SK-N-SH (cell line): ENCODE results near the gene GPR25.

Experiments used
- CHD2 ChIP-seq: fragments of 150-350 bp; IDR thresholded peaks from 2 replicates; pipeline ENCODE4 v1.6.1; 2018; ENCODE audit warnings: low read length; ENCODE audit not compliant: partially characterized antibody
- EP300 ChIP-seq, 2 experiments: IDR thresholded peaks; 2 replicates each; pipeline versions ENCODE4 v1.4.0 to v1.6.1; 2012; ENCODE audit warnings: borderline replicate concordance in 1 of 2, low read depth in 1 of 2, low read length in 1 of 2
- NFIC ChIP-seq: IDR thresholded peaks from 2 replicates; pipeline ENCODE4 v1.4.0; 2012; ENCODE audit warnings: borderline replicate concordance
- RAD21 ChIP-seq: IDR thresholded peaks from 2 replicates; pipeline ENCODE4 v1.6.1; 2012; ENCODE audit warnings: mild to moderate bottlenecking, low read length
- SIN3A ChIP-seq: IDR thresholded peaks from 2 replicates; pipeline ENCODE4 v1.6.1; 2012; ENCODE audit warnings: low read depth, mild to moderate bottlenecking, low read length, moderate library complexity, borderline replicate concordance
- TCF12 ChIP-seq: IDR thresholded peaks from 2 replicates; pipeline ENCODE4 v1.4.0; 2012
- TF ChIP-seq, protein P1 (sequence below): fragments of 200-600 bp; sonication (generic); IDR thresholded peaks from 2 replicates; pipeline ENCODE4 v1.6.1; 2017; ENCODE audit warnings: antibody characterized with exemption, mild to moderate bottlenecking, moderate library complexity
- TF ChIP-seq, protein P2 (sequence below): IDR thresholded peaks from 2 replicates; pipeline ENCODE4; 2012

DNA sequence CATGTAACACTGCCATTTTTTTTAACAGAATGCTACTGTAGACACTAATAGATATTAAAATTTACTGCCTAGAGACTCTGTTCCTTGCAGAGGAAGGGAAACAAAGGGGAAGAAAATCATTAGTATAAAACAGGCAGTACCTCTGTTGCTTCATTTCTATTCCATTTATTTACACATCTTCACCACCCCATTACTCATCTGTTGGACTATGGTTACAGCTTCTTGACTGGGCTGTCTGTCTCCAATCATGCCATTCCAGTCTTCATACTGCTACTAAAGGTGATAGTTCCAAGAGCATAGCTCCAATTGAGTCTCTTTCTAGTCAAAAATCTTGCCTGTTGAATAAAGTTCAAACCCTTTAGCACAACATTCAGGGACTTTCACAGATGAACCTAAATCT, 22.2 kb upstream of the GPR25 start:
- TF ChIP-seq, protein P1, sequence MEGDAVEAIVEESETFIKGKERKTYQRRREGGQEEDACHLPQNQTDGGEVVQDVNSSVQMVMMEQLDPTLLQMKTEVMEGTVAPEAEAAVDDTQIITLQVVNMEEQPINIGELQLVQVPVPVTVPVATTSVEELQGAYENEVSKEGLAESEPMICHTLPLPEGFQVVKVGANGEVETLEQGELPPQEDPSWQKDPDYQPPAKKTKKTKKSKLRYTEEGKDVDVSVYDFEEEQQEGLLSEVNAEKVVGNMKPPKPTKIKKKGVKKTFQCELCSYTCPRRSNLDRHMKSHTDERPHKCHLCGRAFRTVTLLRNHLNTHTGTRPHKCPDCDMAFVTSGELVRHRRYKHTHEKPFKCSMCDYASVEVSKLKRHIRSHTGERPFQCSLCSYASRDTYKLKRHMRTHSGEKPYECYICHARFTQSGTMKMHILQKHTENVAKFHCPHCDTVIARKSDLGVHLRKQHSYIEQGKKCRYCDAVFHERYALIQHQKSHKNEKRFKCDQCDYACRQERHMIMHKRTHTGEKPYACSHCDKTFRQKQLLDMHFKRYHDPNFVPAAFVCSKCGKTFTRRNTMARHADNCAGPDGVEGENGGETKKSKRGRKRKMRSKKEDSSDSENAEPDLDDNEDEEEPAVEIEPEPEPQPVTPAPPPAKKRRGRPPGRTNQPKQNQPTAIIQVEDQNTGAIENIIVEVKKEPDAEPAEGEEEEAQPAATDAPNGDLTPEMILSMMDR = no peak
- TF ChIP-seq EP300 (IDR thresholded peaks at IDR 0.05; ENCODE audit: borderline replicate concordance in 1 of 2, low read depth in 1 of 2, low read length in 1 of 2) (no peak), TCF12 (no peak), SIN3A (no peak), CHD2 (no peak), NFIC (no peak), RAD21 (no peak)
- TF ChIP-seq, protein P2, sequence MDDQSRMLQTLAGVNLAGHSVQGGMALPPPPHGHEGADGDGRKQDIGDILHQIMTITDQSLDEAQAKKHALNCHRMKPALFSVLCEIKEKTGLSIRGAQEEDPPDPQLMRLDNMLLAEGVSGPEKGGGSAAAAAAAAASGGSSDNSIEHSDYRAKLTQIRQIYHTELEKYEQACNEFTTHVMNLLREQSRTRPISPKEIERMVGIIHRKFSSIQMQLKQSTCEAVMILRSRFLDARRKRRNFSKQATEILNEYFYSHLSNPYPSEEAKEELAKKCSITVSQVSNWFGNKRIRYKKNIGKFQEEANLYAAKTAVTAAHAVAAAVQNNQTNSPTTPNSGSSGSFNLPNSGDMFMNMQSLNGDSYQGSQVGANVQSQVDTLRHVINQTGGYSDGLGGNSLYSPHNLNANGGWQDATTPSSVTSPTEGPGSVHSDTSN = no peak
